Stimulated activated CD4-positive, alpha-beta T cell treated with anti-CD3 and anti-CD28 coated beads, Interleukin-12 subunit alpha, Interleukin-12 subunit beta, amount 100 ng/mL, for 4 hours (primary cell): ENCODE results near the gene PTPRN2.
"Not testable (repeated sequence)": the region's sequence is repeated elsewhere in the genome, so short reads cannot be mapped to it uniquely, and the experiment has no call there.

Experiments
- DNase-seq: peaks from one replicate; pipeline ENCODE4 v3.0.0-alpha.2; 2020

Gene PTPRN2

DNA sequence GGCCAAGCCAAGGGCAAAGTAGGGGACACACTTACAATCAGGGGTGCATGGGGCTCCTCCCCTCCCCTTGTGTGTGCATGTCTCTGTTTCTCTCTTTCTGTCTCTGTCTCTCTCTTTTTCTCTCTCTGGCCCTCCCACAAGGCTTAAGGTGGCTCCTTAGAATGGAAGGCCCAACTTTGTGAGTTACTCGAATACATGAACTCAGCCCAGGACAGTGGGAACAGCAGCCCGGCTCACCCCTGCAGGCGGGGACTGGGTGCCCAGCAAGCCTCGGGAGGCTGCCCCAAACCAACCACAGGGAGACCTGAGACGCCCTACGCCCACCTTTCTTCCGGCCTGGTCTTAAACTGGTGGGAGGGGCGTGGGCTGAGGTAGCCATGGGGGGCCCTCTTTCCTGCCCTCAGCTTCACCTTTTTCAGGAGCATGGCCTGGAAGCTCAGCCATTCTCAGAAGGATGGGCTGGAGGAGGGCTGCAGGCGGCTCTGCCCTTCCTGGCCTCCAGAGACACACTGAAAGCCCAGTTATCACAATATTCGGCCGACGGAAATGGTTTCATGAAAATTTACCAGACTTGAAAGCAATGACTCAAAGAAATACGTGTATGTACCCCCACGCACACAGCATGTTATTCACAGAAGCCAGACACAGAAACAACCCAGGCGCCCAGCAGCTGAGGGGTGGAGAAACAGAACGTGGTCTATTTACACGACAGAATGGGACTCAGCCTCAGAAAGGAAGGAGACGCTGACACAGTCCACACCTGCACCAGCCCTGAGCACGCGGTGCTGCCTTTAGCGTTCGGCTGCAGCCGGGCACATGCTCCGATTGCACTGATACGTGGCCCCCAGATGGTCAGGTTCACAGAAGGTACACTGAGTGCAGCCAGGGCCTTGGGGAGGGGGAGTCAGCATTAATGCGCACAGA lies 229.5 kb downstream of the PTPRN2 start:
- DNase-seq = no peak

DNA sequence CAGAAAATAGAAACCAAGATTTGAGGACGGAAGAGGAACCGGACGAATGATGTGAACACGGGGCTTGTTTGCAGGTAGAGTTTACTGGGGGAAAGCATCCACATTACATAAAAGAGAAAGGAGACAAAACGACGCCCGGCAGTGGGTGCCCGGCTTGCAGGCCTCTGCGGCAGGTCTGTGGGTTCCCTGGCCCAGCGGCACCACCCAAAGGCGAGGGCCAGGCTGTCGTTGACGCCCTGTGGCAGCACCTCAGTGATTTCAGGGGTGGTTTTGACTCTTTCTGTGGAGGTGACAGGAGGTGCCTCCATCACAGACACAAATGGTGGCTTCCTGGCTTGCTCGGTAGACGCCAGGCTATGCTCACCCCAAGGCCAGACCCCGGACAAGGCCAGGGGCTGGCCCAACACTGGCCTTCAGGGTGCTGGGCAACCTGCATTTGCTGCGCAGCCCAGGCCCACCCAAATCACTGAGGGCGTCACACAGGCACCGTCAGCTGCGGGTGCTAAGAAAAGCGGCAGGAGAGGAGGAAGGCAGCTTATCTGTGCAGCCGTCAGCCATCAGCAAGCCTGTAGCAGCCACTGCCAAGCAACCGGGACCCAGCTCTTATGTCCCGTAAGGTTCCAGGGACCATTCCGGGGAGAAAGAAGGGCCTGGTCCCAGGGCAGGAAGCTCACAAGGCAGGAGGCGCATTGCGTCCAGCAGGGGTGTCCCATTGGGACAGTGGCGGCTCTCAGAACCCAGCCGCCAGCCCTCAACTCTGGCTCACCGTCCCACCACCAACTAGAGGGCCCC lies 230.3 kb downstream of the PTPRN2 start:
- DNase-seq = no peak

DNA sequence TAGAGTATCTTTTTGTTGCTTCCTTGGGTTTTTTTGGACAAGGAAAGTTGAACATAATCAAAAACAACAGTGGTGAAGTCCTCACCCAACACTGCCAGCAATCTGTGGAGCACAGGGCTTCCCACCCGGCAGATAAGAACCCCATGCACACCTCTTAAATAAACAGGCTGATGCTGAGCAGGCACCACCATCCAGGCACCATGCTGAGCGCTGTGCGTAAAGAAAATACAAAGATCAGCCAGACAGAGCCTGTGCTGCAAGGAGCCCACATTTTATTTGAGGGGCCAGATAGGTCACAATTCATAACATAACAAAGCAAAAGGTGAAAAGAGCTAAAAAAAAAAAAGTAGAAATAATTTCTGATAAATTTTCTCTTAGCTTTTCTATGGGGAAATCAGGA lies 231.2 kb downstream of the PTPRN2 start:
- no peak for DNase-seq

DNA sequence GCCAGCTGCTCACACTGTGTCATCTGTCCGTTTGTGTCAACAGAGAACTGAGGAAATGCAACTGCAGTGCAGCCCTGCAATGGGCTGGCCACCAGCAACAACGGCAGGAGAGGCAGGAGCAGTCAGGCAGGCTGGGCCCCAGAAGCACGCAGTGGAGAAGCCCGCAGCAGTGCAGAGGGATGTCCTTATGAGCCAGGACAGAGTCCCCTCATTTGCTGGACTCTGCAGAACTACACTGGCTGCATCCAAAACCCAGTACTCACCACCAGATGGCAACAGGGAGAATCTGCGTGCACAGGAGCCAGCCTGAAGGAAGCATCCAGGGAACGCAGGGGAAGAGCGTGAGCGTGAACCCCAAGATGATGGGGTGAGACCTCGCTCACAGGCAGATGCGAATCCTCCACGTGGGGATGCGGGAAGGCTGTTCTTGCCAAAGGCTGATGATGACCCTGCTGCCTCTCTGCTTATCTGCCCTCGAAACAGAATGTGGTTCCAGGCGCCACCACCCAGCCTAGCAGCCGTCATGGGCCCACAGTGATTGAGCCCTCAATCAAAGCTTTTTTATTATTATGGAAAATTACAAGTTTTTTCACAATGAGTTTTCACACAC lies 232.1 kb downstream of the PTPRN2 start:
- no peak for DNase-seq

DNA sequence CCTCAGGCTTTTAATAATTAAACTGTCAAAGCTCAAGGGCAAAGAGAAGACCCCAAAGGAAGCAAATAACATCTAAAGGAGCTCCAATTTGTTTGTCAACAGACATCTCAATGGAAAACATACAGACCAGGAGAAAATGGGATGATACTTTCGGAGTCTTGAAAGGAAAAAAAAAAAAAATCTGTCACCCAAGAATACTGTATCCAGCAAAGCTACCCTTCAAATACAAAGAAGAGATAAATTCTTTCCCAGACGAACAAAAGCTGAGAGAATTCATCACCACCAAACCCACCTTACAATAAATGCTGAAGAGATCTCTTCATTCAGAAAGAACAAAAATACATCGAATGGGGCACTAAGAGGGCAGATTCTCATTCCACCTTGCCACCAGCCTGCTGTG lies 232.8 kb downstream of the PTPRN2 start:
- no peak for DNase-seq

DNA sequence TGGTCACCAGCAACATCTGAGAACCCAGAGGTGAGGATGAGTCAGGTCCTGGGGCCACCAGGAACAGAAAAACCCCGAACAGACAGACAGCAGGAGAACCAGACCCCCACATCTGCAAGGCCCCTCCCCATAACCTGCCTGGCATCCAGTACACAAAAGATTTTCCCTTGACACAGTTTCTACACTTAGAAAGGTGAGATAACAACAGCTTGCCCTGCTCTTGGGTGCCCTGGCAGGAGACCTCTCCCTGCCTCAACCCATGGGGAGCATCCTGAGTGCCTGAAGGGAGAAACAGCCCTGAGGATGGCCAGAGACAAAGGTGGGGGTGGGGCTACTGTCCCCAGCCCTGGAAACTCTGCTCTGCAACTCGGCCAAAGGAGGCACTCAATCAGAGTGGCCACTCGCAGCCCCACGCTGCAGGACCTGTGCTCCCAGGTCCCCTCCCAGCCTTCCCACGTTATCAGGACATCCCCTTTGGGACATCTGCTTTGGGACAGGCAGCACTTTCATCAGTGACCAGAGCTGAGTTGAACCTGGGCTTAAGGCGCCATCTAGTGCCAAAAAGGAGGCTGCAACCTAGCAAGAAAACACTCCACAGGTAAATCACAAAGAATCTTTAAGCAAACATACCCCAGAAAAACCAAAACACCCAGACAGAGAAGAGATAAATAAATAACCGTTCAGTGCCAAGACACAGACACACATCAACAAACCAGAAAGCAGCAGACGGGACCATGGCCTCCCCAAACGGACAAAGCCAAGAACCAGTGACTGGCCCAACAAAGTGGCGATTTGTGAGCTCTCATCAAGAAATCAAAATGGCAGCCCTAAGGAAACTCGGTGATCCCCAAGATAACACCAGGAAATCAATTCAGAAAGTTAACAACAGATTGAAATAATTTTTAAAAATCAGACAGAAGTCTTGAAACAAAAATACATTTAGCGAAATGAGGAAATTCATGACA lies 233.7 kb downstream of the PTPRN2 start:
- DNase-seq = no peak

DNA sequence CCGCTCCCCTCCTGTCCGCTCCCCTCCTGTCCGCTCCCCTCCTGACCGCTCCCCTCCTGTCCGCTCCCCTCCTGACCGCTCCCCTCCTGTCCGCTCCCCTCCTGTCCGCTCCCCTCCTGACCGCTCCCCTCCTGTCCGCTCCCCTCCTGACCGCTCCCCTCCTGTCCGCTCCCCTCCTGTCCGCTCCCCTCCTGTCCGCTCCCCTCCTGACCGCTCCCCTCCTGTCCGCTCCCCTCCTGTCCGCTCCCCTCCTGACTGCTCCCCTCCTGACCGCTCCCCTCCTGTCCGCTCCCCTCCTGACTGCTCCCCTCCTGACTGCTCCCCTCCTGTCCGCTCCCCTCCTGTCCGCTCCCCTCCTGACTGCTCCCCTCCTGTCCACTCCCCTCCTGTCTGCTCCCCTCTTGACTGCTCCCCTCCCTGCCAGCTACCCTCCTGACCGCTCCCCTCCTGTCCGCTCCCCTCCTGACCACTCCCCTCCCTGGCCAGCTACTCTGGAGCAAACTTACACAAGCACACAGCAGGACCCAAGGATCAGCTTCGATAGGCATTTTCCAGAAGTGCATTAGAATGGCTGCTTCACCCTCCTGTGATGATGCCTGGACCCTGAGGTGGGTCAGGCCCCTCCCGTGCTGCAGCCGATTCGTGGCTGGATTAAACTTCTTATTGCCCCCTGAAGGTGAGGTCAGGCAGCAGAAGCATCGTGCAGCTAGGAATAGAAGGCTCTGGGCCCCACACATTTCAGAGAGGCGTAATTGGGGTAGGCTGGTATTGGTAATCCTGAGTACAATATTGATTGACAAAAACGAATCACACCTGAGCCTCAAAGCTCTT lies 235.5 kb downstream of the PTPRN2 start:
- not testable (repeated sequence) for DNase-seq

DNA sequence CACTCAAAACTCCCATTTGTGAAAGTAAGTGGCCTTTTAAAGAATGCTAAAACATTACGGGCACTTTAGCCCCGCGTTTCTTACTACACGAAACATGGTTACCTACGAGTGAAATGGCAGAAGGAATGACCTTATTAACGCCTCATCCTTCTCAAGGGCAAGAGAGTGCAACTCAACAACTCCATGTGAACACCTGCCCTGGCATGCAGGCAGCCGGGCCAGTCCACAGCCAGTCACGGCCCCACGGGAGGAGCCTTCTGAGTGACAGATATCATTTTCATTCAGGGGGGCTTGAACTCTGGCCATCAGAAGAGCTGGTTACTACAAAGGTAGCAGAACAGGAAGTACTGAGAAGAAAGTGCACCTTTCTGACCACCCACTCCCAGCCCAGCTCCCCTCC lies 236.1 kb downstream of the PTPRN2 start:
- no peak for DNase-seq

DNA sequence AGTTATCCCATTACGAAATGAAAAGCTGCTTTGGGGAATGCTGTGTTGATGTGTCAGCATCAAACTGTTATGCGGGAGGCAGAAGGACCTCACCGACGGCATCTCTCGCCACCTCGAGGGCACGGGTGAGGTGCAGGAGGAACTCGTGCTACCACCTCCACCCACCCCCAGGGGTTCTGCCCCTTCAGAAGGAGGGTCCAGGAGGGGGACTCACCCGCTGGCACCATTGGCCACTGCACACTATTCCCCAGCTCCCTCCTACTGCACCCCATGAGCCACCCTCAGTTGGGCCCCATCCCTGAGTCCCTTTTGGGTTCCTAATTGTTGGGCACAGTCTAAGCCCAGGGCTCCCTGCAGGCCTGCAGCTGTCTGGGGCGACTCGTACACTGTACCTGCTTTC lies 236.6 kb downstream of the PTPRN2 start:
- no peak for DNase-seq

DNA sequence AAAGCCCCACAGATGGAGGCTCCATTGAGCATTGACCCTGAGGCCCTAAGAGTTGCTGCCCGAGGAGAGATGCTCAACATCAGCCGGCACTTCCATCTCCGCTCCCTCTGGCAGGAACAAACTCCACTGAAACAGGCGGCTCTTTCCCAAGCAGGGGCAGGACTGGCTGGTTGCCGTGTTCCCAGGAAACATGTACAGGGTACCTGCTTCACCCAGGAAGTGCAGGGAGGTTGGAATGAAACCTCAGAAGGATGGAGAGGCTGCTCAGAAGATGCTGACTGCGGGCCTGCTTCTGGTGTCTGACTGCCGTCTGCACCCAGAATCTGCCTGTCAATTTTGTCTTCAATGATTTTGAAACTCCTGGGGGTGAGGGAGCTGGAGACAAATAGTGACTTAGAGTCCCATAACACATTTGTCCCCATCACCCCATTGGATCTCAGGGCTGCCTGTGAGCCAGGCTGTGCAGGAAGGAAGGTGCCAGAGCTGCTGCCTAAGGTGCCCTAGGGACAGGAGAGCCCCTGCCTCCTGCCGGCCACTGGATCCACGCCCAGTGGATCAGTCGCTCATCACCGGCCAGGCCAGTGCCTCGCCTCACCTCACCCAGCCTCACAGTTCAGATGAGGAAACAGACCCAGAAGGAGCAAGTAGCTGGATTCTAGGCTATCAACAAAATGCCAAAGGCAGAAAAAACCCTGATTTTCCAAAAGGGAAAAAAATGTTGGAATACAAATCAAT lies 237.3 kb downstream of the PTPRN2 start:
- no peak for DNase-seq

DNA sequence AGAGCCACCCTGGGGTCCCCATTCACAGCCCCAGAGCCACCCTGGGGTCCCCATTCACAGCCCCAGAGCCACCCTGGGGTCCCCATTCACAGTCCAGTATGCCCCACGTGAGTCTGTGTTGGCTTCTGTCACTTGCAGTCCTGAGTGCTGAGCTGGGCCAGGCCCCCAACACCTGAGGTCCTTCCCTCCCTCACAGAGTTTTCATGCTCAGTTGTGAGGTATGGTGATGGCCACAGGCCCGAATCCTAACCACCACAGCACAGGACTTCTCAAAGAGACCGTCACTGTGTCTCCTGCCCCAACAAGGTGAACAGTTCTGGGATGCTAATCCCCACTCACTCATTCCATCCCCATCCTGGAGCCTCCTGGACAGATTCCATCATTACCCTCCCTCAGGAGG lies 239.2 kb downstream of the PTPRN2 start:
- no peak for DNase-seq

DNA sequence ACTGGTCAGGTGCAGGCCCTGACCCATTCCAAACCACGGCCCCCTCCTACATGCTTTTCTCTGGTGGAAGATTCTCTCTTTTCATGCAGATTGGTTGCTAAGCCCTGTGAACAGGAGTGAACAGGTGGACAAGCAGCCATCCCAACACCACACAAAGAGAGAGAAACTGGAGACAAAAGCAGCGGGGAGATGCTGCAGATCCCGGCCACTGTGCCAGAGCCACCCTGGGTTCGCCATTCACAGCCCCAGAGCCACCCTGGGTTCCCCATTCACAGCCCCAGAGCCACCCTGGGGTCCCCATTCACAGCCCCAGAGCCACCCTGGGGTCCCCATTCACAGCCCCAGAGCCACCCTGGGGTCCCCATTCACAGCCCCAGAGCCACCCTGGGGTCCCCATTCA lies 239.6 kb downstream of the PTPRN2 start:
- not testable (repeated sequence) for DNase-seq

DNA sequence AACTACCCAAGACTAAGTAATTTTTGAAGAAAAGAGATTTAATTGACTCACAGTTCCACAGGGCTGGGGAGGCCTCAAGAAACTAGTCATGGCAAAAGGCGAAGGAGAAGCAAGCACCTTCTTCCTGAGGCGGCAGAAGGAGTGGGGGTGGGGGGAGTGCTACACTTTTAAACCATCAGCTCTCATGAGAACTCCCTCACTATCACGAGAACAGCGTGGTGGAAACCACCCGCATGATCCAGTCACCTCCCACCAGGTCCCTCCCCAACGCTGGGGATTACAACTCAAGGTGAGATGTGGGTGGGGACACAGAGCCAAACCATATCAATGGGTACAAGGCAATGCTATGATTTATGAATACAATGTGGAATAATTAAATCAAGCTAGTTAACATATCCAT lies 241.9 kb downstream of the PTPRN2 start:
- no peak for DNase-seq

DNA sequence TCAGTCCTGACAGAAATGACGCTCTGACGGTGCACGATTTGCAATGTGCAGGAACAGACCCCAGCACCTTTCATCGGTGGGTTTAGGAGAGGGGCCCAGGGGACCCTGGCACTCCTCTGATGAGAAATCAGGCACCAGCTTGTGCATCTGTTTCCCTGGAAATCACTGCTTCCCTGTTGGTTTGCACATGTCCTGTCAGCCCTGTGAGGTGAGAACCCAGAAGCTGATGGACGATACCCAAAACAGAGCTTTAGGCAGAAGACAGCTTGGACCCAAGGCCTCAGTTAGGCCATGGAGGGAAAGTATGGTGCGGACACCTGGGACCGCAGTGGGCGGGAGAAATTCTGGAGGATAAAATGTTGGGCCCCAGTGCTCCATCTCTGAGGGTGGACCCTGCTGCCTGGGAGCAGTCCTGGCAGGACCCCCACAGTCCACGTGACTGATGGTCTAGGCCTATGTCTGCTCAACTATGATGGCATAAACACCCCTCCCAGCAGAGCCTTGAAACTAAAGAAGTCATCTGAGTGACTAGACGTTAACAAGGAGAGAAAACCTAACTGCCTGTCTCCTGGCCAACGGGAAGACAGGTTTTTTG lies 242.8 kb downstream of the PTPRN2 start:
- DNase-seq = no peak

DNA sequence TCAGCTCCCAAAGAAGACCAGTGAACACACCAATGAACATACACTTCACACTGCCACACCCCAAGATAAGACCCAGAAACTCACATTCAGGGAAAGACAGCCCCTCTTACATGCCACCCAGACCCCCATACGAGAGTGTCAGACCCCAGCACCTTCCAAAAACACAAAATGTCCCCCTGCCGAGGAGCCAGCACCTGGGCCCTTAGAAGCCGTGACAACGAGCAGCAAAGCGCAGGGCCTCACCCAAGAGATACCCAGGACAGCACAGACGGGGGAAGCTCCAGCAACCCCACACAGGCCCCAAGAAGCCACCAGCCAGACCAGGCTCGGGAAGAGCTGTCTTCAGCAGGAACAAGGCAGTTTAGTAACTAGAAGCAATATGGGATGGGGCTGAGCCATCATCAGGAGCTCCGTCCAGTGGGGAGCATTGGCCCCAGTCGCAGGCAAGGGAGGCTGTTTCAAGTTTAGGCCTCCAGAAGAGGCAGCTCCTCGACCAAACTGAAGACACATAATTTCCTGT lies 243.6 kb downstream of the PTPRN2 start:
- no peak for DNase-seq

DNA sequence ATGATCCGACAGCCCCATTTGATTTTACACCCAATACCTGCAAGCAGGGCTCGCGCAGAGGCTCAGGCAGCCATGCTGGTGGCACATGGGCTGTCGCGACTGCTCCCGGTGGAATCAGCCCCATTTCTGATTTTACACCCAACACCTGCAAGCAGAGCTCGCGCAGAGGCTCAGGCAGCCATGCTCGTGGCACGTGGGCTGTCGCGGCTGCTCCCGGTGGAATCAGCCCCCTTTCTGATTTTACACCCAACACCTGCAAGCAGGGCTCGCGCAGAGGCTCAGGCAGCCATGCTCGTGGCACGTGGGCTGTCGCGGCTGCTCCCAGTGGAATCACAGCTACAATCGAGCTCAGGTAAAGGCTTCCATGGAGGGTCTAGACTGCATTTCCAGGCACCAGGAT lies 244.1 kb downstream of the PTPRN2 start:
- DNase-seq = no peak

DNA sequence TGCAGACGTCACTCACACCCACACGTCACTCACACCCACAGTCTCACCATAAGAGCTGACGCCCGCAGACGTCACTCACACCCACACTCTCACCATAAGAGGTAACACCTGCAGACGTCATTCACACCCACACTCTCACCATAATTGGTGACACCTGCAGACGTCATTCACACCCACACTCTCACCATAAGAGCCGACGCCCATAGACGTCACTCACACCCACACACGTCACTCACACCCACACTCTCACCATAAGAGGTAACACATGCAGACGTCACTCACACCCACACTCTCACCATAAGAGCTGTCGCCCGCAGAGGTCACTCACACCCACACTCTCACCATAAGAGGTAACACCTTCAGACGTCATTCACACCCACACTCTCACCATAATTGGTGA lies 246.5 kb downstream of the PTPRN2 start:
- not testable (repeated sequence) for DNase-seq

DNA sequence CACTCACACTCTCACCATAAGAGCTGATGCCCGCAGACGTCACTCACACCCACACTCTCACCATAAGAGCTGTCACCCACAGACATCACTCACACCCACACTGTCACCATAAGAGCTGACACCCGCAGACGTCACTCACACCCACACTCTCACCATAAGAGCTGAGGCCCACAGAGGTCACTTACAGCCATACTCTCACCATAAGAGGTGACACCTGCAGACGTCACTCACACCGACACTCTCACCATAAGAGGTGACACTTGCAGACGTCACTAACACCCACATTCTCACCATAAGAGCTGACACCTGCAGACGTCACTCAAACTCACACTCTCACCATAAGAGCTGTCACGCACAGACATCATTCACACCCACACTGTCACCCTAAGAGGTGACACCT lies 250.7 kb downstream of the PTPRN2 start:
- DNase-seq = not testable (repeated sequence)

DNA sequence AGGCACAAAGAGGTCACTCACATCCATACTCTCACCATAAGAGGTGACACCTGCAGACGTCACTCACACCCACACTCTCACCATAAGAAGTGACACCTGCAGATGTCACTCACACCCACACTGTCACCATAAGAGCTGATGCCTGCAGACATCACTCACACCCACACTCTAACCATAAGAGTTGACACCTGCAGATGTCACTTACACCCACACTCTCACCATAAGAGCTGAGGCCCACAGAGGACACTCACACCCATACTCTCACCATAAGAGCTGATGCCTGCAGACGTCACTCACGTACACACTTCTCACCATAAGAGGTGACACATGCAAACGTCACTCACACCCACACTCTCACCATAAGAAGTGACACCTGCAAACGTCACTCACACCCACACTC lies 255.1 kb downstream of the PTPRN2 start:
- DNase-seq = not testable (repeated sequence)

DNA sequence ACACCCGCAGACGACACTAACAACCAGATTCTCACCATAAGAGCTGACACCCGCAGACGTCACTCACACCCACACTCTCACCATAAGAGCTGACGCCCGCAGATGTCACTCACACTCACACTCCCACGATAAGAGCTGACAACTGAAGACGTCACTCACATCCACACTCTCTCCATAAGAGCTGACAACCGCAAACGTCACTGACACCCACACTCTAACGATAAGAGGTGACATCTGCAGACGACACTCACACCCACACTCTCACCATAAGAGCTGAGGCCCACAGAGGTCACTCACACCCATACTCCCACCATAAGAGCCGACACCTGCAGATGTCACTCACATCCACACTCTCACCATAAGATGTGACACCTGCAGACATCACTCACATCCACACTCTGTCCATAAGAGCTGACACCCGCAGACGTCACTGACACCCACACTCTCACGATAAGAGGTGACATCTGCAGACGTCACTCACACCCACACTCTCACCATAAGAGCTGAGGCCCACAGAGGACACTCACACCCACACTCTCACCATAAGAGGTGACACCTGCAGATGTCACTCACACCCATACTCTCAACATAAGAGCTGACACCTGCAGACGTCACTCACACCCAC lies 255.7 kb downstream of the PTPRN2 start:
- DNase-seq = not testable (repeated sequence)
